Upper lobe of right lung (tissue), 1 donor: ENCODE results near the gene TSPAN8. TPM values are rescaled to one million over a fixed set of nuclear protein-coding genes. Genes with fewer than 3 reads are reported as not detected.
"Not testable (repeated sequence)": the region's sequence is repeated elsewhere in the genome, so short reads cannot be mapped to it uniquely, and the experiment has no call there.

Source experiments
- ATAC-seq: fragments of 200-7000 bp; cut with Tn5 transposase; one replicate; pipeline ENCODE4 v1.9.1; 2020; ENCODE audit warnings: mild to moderate bottlenecking, moderate library complexity
- DNase-seq: peaks from one replicate; pipeline ENCODE4 v3.0.0-alpha.2; 2020
- H3K27ac ChIP-seq: fragments of 200-600 bp; one replicate; pipeline ENCODE4 v1.8.0; 2022
- H3K27me3 ChIP-seq: fragments of 200-600 bp; one replicate; pipeline ENCODE4 v1.8.0; 2022; ENCODE audit warnings: mild to moderate bottlenecking
- H3K36me3 ChIP-seq: fragments of 200-600 bp; one replicate; pipeline ENCODE4 v1.8.0; 2022
- H3K4me1 ChIP-seq: fragments of 200-600 bp; one replicate; pipeline ENCODE4 v1.8.0; 2022
- H3K4me3 ChIP-seq: fragments of 200-600 bp; one replicate; pipeline ENCODE4 v1.8.0; 2022; ENCODE audit warnings: mild to moderate bottlenecking
- H3K9me3 ChIP-seq: fragments of 200-600 bp; one replicate; pipeline ENCODE4 v1.8.0; 2022
- CTCF ChIP-seq: fragments of 200-600 bp; IDR thresholded peaks from one replicate; pipeline ENCODE4 v1.8.0; 2022; ENCODE audit warnings: antibody characterized with exemption
- intact Hi-C: fragments of 100-400 bp; cut with DNase I; formaldehyde crosslinking; loops from one replicate; pipeline ENCODE4 v1.11.0; 2022
- total RNA-seq: library from RNA; stranded (reverse); fragmentation: NEBNext Ultra II Directional; extraction: Animal tissue kit (Norgen Biotek cat#: 25700); gene quantifications from one replicate; pipeline ENCODE4 v1.2.1, GENCODE V29; 2021
- donor health status: DM: no; HTN: yes; CAD: no; lungs with severe emphysema.

TSPAN8 gene
- total RNA-seq, 1 donor from 2014 or later, result 11.2 TPM

GRCh38 chr12:71159264-71159663 lies 1.5 kb upstream of the TSPAN8 start:
- no peaks in the 10 kb centered on the region for H3K9me3 ChIP-seq
- TF ChIP-seq CTCF, result no peak
- no peaks in the 10 kb centered on the region for H3K36me3 ChIP-seq
- DNase-seq, result no peak
- no peak for ATAC-seq
- no peaks in the 10 kb centered on the region for H3K27me3 ChIP-seq
- peaks cover 7% of the 10 kb centered on the region for H3K4me1 ChIP-seq
- H3K4me3 ChIP-seq, result no peak overlapping the region
- intact Hi-C loops, result no loop called here
- H3K27ac ChIP-seq, result no peak overlapping the region

GRCh38 chr12:71158361-71158882 lies 623 bp upstream of the TSPAN8 start:
- intact Hi-C loops, result no loop called here
- ATAC-seq (peak; percentile 23), DNase-seq (no peak)
- Histone ChIP-seq H3K9me3 (no peaks in the 10 kb centered on the region), H3K36me3 (no peaks in the 10 kb centered on the region), H3K4me1 (peaks cover 7% of the 10 kb centered on the region), H3K27ac (peak overlapping the region; percentile 65), H3K4me3 (peak overlapping the region; percentile 24), H3K27me3 (no peaks in the 10 kb centered on the region)
- no peak for TF ChIP-seq CTCF

- no peak for TF ChIP-seq CTCF
- H3K4me1 ChIP-seq, result peaks cover 7% of the 10 kb centered on the region
- no peak for ATAC-seq
- no peak overlapping the region for H3K27ac ChIP-seq
- no peaks in the 10 kb centered on the region for H3K27me3 ChIP-seq
- H3K36me3 ChIP-seq, result no peaks in the 10 kb centered on the region
- DNase-seq, result no peak
- intact Hi-C loops, result no loop called here
- no peaks in the 10 kb centered on the region for H3K9me3 ChIP-seq
- no peak overlapping the region for H3K4me3 ChIP-seq
These were observed 2.6 kb downstream of the TSPAN8 start for GRCh38 chr12:71155225-71155624.

GRCh38 chr12:71152851-71153250 lies 4.9 kb downstream of the TSPAN8 start:
- Histone ChIP-seq H3K4me1 (no peaks in the 10 kb centered on the region), H3K27ac (no peak overlapping the region), H3K36me3 (no peaks in the 10 kb centered on the region), H3K9me3 (no peaks in the 10 kb centered on the region), H3K4me3 (no peak overlapping the region), H3K27me3 (no peaks in the 10 kb centered on the region)
- ATAC-seq, result no peak
- no peak for TF ChIP-seq CTCF
- intact Hi-C loops, result no loop called here
- DNase-seq, result no peak

- not testable (repeated sequence) for ATAC-seq, H3K4me1 ChIP-seq
These were observed 7.8 kb downstream of the TSPAN8 start for GRCh38 chr12:71150041-71150440.

GRCh38 chr12:71144682-71145081 lies 13.1 kb downstream of the TSPAN8 start:
- Histone ChIP-seq H3K27me3 (no peaks in the 10 kb centered on the region), H3K27ac (no peak overlapping the region), H3K9me3 (no peaks in the 10 kb centered on the region), H3K4me1 (peaks cover 3% of the 10 kb centered on the region), H3K4me3 (no peak overlapping the region), H3K36me3 (no peaks in the 10 kb centered on the region)
- DNase-seq (no peak), ATAC-seq (no peak)
- no peak for TF ChIP-seq CTCF
- intact Hi-C loops, result no loop called here

More at GRCh38 chr12:71150041-71150440, 7.8 kb downstream of the TSPAN8 start:
- H3K27me3 ChIP-seq, H3K27ac ChIP-seq, H3K4me3 ChIP-seq, intact Hi-C loops, H3K36me3 ChIP-seq, H3K9me3 ChIP-seq, DNase-seq: not testable (repeated sequence)
